Skeletal muscle satellite cell (primary cell): ENCODE results near the gene MAPKAPK2.

Experiments used
- H3K27me3 ChIP-seq: 2 replicates; pipeline ENCODE4 v1.7.0; 2013; ENCODE audit warnings: low read length; ENCODE audit not compliant: control insufficient read depth, insufficient read depth
- H3K36me3 ChIP-seq: 2 replicates; pipeline ENCODE4 v1.7.0; 2013; ENCODE audit warnings: mild to moderate bottlenecking, control low read depth, low read length; ENCODE audit not compliant: insufficient read depth
- H3K4me1 ChIP-seq: 2 replicates; pipeline ENCODE4 v1.7.0; 2013; ENCODE audit warnings: low read length; ENCODE audit not compliant: control insufficient read depth, insufficient read depth
- H3K4me2 ChIP-seq: 2 replicates; pipeline ENCODE4 v1.7.0; 2013; ENCODE audit warnings: mild to moderate bottlenecking, low read length
- H3K4me3 ChIP-seq: 2 replicates; pipeline ENCODE4 v1.7.0; 2013; ENCODE audit warnings: low read length
- H3K9ac ChIP-seq: 2 replicates; pipeline ENCODE4 v1.7.0; 2013; ENCODE audit warnings: mild to moderate bottlenecking, low read depth, low read length, moderate library complexity
- H3K9me3 ChIP-seq: replicated peaks from 2 replicates; pipeline ENCODE4 v1.7.0; 2013; ENCODE audit warnings: mild to moderate bottlenecking, control low read depth, low read length

Gene MAPKAPK2

GRCh38 chr1:206739411-206740076 is 54.8 kb downstream of the MAPKAPK2 start:
- no peaks in the 10 kb centered on the region for H3K9me3 ChIP-seq
- H3K36me3 ChIP-seq, result peaks cover 21% of the 10 kb centered on the region
- no peaks in the 10 kb centered on the region for H3K27me3 ChIP-seq
- no peak overlapping the region for H3K4me2 ChIP-seq
- peaks cover 5% of the 10 kb centered on the region for H3K4me1 ChIP-seq
- H3K9ac ChIP-seq, result no peak overlapping the region
- no peak overlapping the region for H3K4me3 ChIP-seq

GRCh38 chr1:206741142-206741701 is 56.5 kb downstream of the MAPKAPK2 start:
- Histone ChIP-seq H3K4me3 (no peak overlapping the region), H3K27me3 (no peaks in the 10 kb centered on the region), H3K4me1 (no peaks in the 10 kb centered on the region), H3K36me3 (peaks cover 5% of the 10 kb centered on the region), H3K4me2 (no peak overlapping the region), H3K9me3 (no peaks in the 10 kb centered on the region), H3K9ac (no peak overlapping the region)

- Histone ChIP-seq H3K9me3 (no peaks in the 10 kb centered on the region), H3K27me3 (no peaks in the 10 kb centered on the region), H3K4me1 (no peaks in the 10 kb centered on the region), H3K9ac (no peak overlapping the region), H3K4me3 (no peak overlapping the region), H3K4me2 (no peak overlapping the region), H3K36me3 (no peaks in the 10 kb centered on the region)
These were observed 58.1 kb downstream of the MAPKAPK2 start for GRCh38 chr1:206742719-206743383.

GRCh38 chr1:206744683-206745082 is 60.0 kb downstream of the MAPKAPK2 start:
- no peaks in the 10 kb centered on the region for H3K36me3 ChIP-seq
- no peak overlapping the region for H3K4me3 ChIP-seq
- no peaks in the 10 kb centered on the region for H3K4me1 ChIP-seq
- H3K4me2 ChIP-seq, result no peak overlapping the region
- H3K9ac ChIP-seq, result no peak overlapping the region
- peaks cover 5% of the 10 kb centered on the region for H3K27me3 ChIP-seq
- no peaks in the 10 kb centered on the region for H3K9me3 ChIP-seq

GRCh38 chr1:206745301-206745700 is 60.6 kb downstream of the MAPKAPK2 start:
- Histone ChIP-seq H3K27me3 (peaks cover 8% of the 10 kb centered on the region), H3K4me3 (no peak overlapping the region), H3K9me3 (no peaks in the 10 kb centered on the region), H3K36me3 (no peaks in the 10 kb centered on the region), H3K4me2 (no peak overlapping the region), H3K9ac (no peak overlapping the region), H3K4me1 (no peaks in the 10 kb centered on the region)

- H3K9me3 ChIP-seq, result no peaks in the 10 kb centered on the region
- no peak overlapping the region for H3K9ac ChIP-seq
- H3K4me1 ChIP-seq, result no peaks in the 10 kb centered on the region
- peaks cover 13% of the 10 kb centered on the region for H3K27me3 ChIP-seq
- no peaks in the 10 kb centered on the region for H3K36me3 ChIP-seq
- H3K4me3 ChIP-seq, result no peak overlapping the region
- no peak overlapping the region for H3K4me2 ChIP-seq
These were observed 63.8 kb downstream of the MAPKAPK2 start for GRCh38 chr1:206748348-206749030.

- Histone ChIP-seq H3K9me3 (no peaks in the 10 kb centered on the region), H3K9ac (no peak overlapping the region), H3K4me2 (no peak overlapping the region), H3K27me3 (peaks cover 20% of the 10 kb centered on the region), H3K4me3 (no peak overlapping the region), H3K4me1 (no peaks in the 10 kb centered on the region), H3K36me3 (no peaks in the 10 kb centered on the region)
These were observed 67.2 kb downstream of the MAPKAPK2 start for GRCh38 chr1:206751891-206752290.

GRCh38 chr1:206752481-206752880 is 67.8 kb downstream of the MAPKAPK2 start:
- no peaks in the 10 kb centered on the region for H3K9me3 ChIP-seq
- no peak overlapping the region for H3K4me2 ChIP-seq
- no peaks in the 10 kb centered on the region for H3K36me3 ChIP-seq
- H3K4me3 ChIP-seq, result no peak overlapping the region
- H3K9ac ChIP-seq, result no peak overlapping the region
- no peaks in the 10 kb centered on the region for H3K4me1 ChIP-seq
- H3K27me3 ChIP-seq, result peaks cover 23% of the 10 kb centered on the region

- Histone ChIP-seq H3K9me3 (no peaks in the 10 kb centered on the region), H3K27me3 (peaks cover 23% of the 10 kb centered on the region), H3K9ac (no peak overlapping the region), H3K4me3 (no peak overlapping the region), H3K4me2 (no peak overlapping the region), H3K36me3 (no peaks in the 10 kb centered on the region), H3K4me1 (no peaks in the 10 kb centered on the region)
These were observed 68.4 kb downstream of the MAPKAPK2 start for GRCh38 chr1:206753141-206753540.

GRCh38 chr1:206754011-206754410 is 69.3 kb downstream of the MAPKAPK2 start:
- H3K4me3 ChIP-seq, result no peak overlapping the region
- peaks cover 23% of the 10 kb centered on the region for H3K27me3 ChIP-seq
- no peaks in the 10 kb centered on the region for H3K9me3 ChIP-seq
- H3K36me3 ChIP-seq, result no peaks in the 10 kb centered on the region
- no peaks in the 10 kb centered on the region for H3K4me1 ChIP-seq
- no peak overlapping the region for H3K9ac ChIP-seq
- no peak overlapping the region for H3K4me2 ChIP-seq

- Histone ChIP-seq H3K36me3 (no peaks in the 10 kb centered on the region), H3K4me1 (no peaks in the 10 kb centered on the region), H3K4me3 (no peak overlapping the region), H3K9ac (no peak overlapping the region), H3K4me2 (no peak overlapping the region), H3K9me3 (no peaks in the 10 kb centered on the region), H3K27me3 (peaks cover 21% of the 10 kb centered on the region)
These were observed 73.0 kb downstream of the MAPKAPK2 start for GRCh38 chr1:206757524-206758266.
